HG03025 (cell line): Measurements from ENCODE around the gene FUOM.

Experiments
- ATAC-seq: cut with Tn5 transposase; IDR thresholded peaks from one replicate; pipeline ENCODE4 v1.9.1; 2021; ENCODE audit warnings: mild to moderate bottlenecking, moderate library complexity; ENCODE audit not compliant: unreplicated experiment, low FRiP score

The FUOM gene

GRCh38 chr10:133353988-133354605 is 3.7 kb downstream of the FUOM start:
- no peak for ATAC-seq

- no peak for ATAC-seq
Measured at GRCh38 chr10:133353202-133353959, 4.4 kb downstream of the FUOM start.

- no peak for ATAC-seq
Measured at GRCh38 chr10:133351408-133352318, 6.2 kb downstream of the FUOM start.

- no peak for ATAC-seq
Measured at GRCh38 chr10:133350950-133351329, 6.9 kb downstream of the FUOM start.

- no peak for ATAC-seq
Measured at GRCh38 chr10:133350283-133350949, 7.4 kb downstream of the FUOM start.

GRCh38 chr10:133349577-133350011 is 8.2 kb downstream of the FUOM start:
- ATAC-seq, result no peak

- no peak for ATAC-seq
Measured at GRCh38 chr10:133349160-133349568, 8.7 kb downstream of the FUOM start.

- no peak for ATAC-seq
Measured at GRCh38 chr10:133347710-133348517, 9.9 kb downstream of the FUOM start.

- no peak for ATAC-seq
Measured at GRCh38 chr10:133346413-133346812, 11.4 kb downstream of the FUOM start.

- no peak for ATAC-seq
Measured at GRCh38 chr10:133344236-133344635, 13.6 kb downstream of the FUOM start.

- ATAC-seq, result no peak
Measured at GRCh38 chr10:133343558-133343957, 14.3 kb downstream of the FUOM start.

- ATAC-seq, result no peak
Measured at GRCh38 chr10:133342942-133343341, 14.9 kb downstream of the FUOM start.

- ATAC-seq, result no peak
Measured at GRCh38 chr10:133341983-133342382, 15.8 kb downstream of the FUOM start.

GRCh38 chr10:133339708-133340380 is 18.0 kb downstream of the FUOM start:
- ATAC-seq, result no peak

- no peak for ATAC-seq
Measured at GRCh38 chr10:133338080-133339071, 19.4 kb downstream of the FUOM start.

GRCh38 chr10:133337370-133337725 is 20.5 kb downstream of the FUOM start:
- no peak for ATAC-seq

- ATAC-seq, result no peak
Measured at GRCh38 chr10:133336577-133337369, 21.0 kb downstream of the FUOM start, which contains the start of gene CALY. Gene CALY, minus strand, starts transcription at chr10:133336896. Its CDS starts 7,907 bp downstream, at chr10:133328989.
